HepG2 (cell line): Measurements from ENCODE around the gene RANBP17. TPM values are rescaled to one million over a fixed set of nuclear protein-coding genes. Genes with fewer than 3 reads are reported as not detected.

ENCODE experiments used
- ATAC-seq: fragments of 200-7000 bp; cut with Tn5 transposase; 3 replicates; pipeline ENCODE4 v1.9.1; 2020; ENCODE audit warnings: mild to moderate bottlenecking, moderate library complexity
- BruUV-seq: library from RNA; stranded (reverse); fragments of 400-500 nt; replicated peaks from 2 replicates; lab custom pipeline; 2021; lab: Mats Ljungman, UMichigan
- CTCF ChIA-PET: fragments of 300-600 bp; formaldehyde crosslinking; extraction: SDS; loops from one replicate; lab custom pipeline; 2021; ENCODE audit warnings: low total read pairs, inconsistent platforms, low intra/inter-chr PET ratio; lab: Yijun Ruan, JAX
- POLR2A ChIA-PET: fragments of 350-600 bp; sonication (Branson Sonifier 250); formaldehyde crosslinking; loops from one replicate; lab custom pipeline; 2020; ENCODE audit warnings: antibody characterized with exemption, inconsistent platforms; lab: Yijun Ruan, JAX
- DNase-seq: peaks from one replicate; pipeline ENCODE4 v3.0.0-alpha.2; 2015; ENCODE audit warnings: low spot score
- FAIRE-seq: peaks from 3 replicates; lab custom pipeline; 2011; peaks lifted over from hg19 to GRCh38; lab: Jason Lieb, UNC
- H2AFZ ChIP-seq: one replicate; pipeline ENCODE4 v1.6.1; 2011; ENCODE audit warnings: low read length, inconsistent platforms
- H3K27ac ChIP-seq: fragments of 300-600 bp; 3 replicates; pipeline ENCODE4 v1.8.0; 2011; ENCODE audit warnings: mixed run types, mild to moderate bottlenecking, mixed read lengths, low read length, inconsistent platforms; ENCODE audit not compliant: insufficient read depth; ENCODE audit errors: extremely low read length
- H3K27me3 ChIP-seq, 2 experiments: fragments of 200-600 bp in 1 of 2; 2 replicates in 1 of 2; 3 replicates in 1 of 2; pipeline versions ENCODE4 v1.6.0 to v1.8.0; 2011; ENCODE audit warnings: low read length in 2 of 2, mild to moderate bottlenecking in 2 of 2, moderate library complexity in 2 of 2, inconsistent platforms in 1 of 2; ENCODE audit not compliant: insufficient read depth in 2 of 2, control insufficient read depth in 1 of 2
- H3K36me3 ChIP-seq, 2 experiments: fragments of 200-600 bp in 1 of 2; replicated peaks in 1 of 2; 2 replicates in 1 of 2; 3 replicates in 1 of 2; pipeline versions ENCODE4 v1.5.1 to v1.8.0; 2011; ENCODE audit warnings: low read length in 2 of 2, inconsistent platforms in 1 of 2; ENCODE audit not compliant: insufficient read depth in 2 of 2, control insufficient read depth in 1 of 2
- H3K4me1 ChIP-seq: 2 replicates; pipeline ENCODE4 v1.5.1; 2012; ENCODE audit warnings: low read length, inconsistent platforms; ENCODE audit not compliant: insufficient read depth
- H3K4me2 ChIP-seq: 2 replicates; pipeline ENCODE4 v1.6.0; 2011; ENCODE audit warnings: low read depth, low read length, inconsistent platforms
- H3K4me3 ChIP-seq, 3 experiments: fragments of 200-600 bp in 1 of 3; sonication (generic), shearing (Covaris generic) in 1 of 3; replicated peaks in 1 of 3; 2 replicates each; pipeline ENCODE4 v1.5.1; 2011 to 2016; ENCODE audit warnings: low read length in 3 of 3, inconsistent platforms in 2 of 3, low read depth in 2 of 3, mild to moderate bottlenecking in 2 of 3, control low read depth in 1 of 3, mixed read lengths in 1 of 3; ENCODE audit not compliant: insufficient read depth in 1 of 3
- H3K79me2 ChIP-seq: one replicate; pipeline ENCODE4 v1.6.1; 2011; ENCODE audit warnings: low read length, inconsistent platforms; ENCODE audit not compliant: insufficient read depth
- H3K9ac ChIP-seq: 2 replicates; pipeline ENCODE4 v1.6.0; 2011; ENCODE audit warnings: mild to moderate bottlenecking, low read depth, low read length, inconsistent platforms; ENCODE audit not compliant: insufficient read depth
- H3K9me3 ChIP-seq: 2 replicates; pipeline ENCODE4 v1.5.1; 2012; ENCODE audit warnings: mild to moderate bottlenecking, low read length
- H4K20me1 ChIP-seq: 2 replicates; pipeline ENCODE4 v1.6.0; 2011; ENCODE audit warnings: inconsistent platforms, mild to moderate bottlenecking, low read length, moderate library complexity; ENCODE audit not compliant: insufficient read depth
- AGO1 ChIP-seq: fragments of 200-400 bp; formaldehyde crosslinking; IDR thresholded peaks from 2 replicates; pipeline ENCODE4 v1.6.1; 2017; ENCODE audit warnings: mild to moderate bottlenecking, low read depth, low read length, moderate library complexity; ENCODE audit not compliant: poor library complexity, severe bottlenecking
- KAT2B ChIP-seq: fragments of 150-350 bp; IDR thresholded peaks from 2 replicates; pipeline ENCODE4 v1.6.1; 2014; ENCODE audit warnings: low read depth, low read length, borderline replicate concordance
- PRMT3 ChIP-seq: sonication (generic); formaldehyde crosslinking; IDR thresholded peaks from 2 replicates; pipeline ENCODE4 v1.8.1; 2022; ENCODE audit warnings: low read depth, mild to moderate bottlenecking, moderate library complexity, missing genetic modification reagents, borderline replicate concordance
- RBAK ChIP-seq: sonication (generic); formaldehyde crosslinking; IDR thresholded peaks from 2 replicates; pipeline ENCODE4 v1.5.1; 2020; ENCODE audit warnings: mild to moderate bottlenecking, missing genetic modification reagents
- SIN3B ChIP-seq: fragments of 150-350 bp; IDR thresholded peaks from 2 replicates; pipeline ENCODE4 v1.6.1; 2014; ENCODE audit warnings: low read length
- SMARCC2 ChIP-seq: fragments of 450-650 bp; IDR thresholded peaks from 2 replicates; pipeline ENCODE4 v1.6.1; 2017; ENCODE audit warnings: antibody characterized with exemption, mild to moderate bottlenecking
- XBP1 ChIP-seq: sonication (generic); formaldehyde crosslinking; IDR thresholded peaks from 2 replicates; pipeline ENCODE4 v1.5.0; 2020; ENCODE audit warnings: missing genetic modification reagents
- ZBTB38 ChIP-seq: sonication (generic); formaldehyde crosslinking; IDR thresholded peaks from 2 replicates; pipeline ENCODE4 v1.5.1; 2020; ENCODE audit warnings: mild to moderate bottlenecking, missing genetic modification reagents
- ZNF224 ChIP-seq: sonication (generic); formaldehyde crosslinking; IDR thresholded peaks from 2 replicates; pipeline ENCODE4 v1.5.0; 2020; ENCODE audit warnings: mild to moderate bottlenecking, missing genetic modification reagents
- ZNF496 ChIP-seq: sonication (generic); formaldehyde crosslinking; IDR thresholded peaks from 2 replicates; pipeline ENCODE4 v1.8.1; 2023; ENCODE audit warnings: mild to moderate bottlenecking, moderate library complexity, missing genetic modification reagents; ENCODE audit not compliant: insufficient replicate concordance
- ZNF556 ChIP-seq: sonication (generic); formaldehyde crosslinking; IDR thresholded peaks from 2 replicates; pipeline ENCODE4 v1.4.0; 2020; ENCODE audit warnings: mild to moderate bottlenecking, missing genetic modification reagents, borderline replicate concordance
- ZNF558 ChIP-seq: sonication (generic); formaldehyde crosslinking; IDR thresholded peaks from 2 replicates; pipeline ENCODE4 v1.9.0; 2022; ENCODE audit warnings: mild to moderate bottlenecking, missing genetic modification reagents, borderline replicate concordance
- ZNF766 ChIP-seq: sonication (generic); formaldehyde crosslinking; IDR thresholded peaks from 2 replicates; pipeline ENCODE4 v1.5.0; 2020; ENCODE audit warnings: missing genetic modification reagents, borderline replicate concordance
- WGBS: methylation state at CpG from one replicate; pipeline ENCODE4 v1.1.6; 2017; ENCODE audit warnings: low lambda C conversion rate; 5-methylcytosine and 5-hydroxymethylcytosine counted together
- in situ Hi-C: cut with HindIII; loops from 2 replicates; pipeline ENCODE4 v1.10.0; 2017; ENCODE audit warnings: low pct_unique_long_range_greater_than_20kb; ENCODE audit not compliant: extremely low pct_ligation_motif_present
- intact Hi-C: fragments of 100-400 bp; cut with micrococcal nuclease; formaldehyde crosslinking; loops from one replicate; pipeline ENCODE4 v1.10.0; 2022; ENCODE audit not compliant: unreplicated experiment
- polyA plus RNA-seq, 8 experiments: library from polyadenylated mRNA; depleted of rRNA in 3 of 8; stranded (reverse) in 7 of 8; unstranded in 1 of 8; fragments of >200 nt; fragmentation: Illumina TruSeq in 4 of 8; extraction: Trizol in 4 of 8; gene quantifications; 2 replicates each; pipeline versions ENCODE4 v1.2.1 to v1.2.3, GENCODE V29; 2011 to 2016; ENCODE audit warnings: low read depth in 4 of 8, missing spikeins in 1 of 8, mixed read lengths in 1 of 8; ENCODE audit not compliant: insufficient read depth in 1 of 8
- total RNA-seq, 5 experiments: library from RNA; depleted of rRNA; stranded (reverse); fragments of >200 nt; fragmentation: Illumina TruSeq; extraction: Trizol; gene quantifications; 2 replicates each; pipeline ENCODE4 v1.2.3, GENCODE V29; 2016; ENCODE audit warnings: low read depth in 1 of 5
- TF ChIP-seq, protein P1 (sequence below): sonication (generic); formaldehyde crosslinking; IDR thresholded peaks from 2 replicates; pipeline ENCODE4 v1.5.1; 2020; ENCODE audit warnings: mild to moderate bottlenecking, missing genetic modification reagents, moderate library complexity
- TF ChIP-seq, protein P2 (sequence below): sonication (generic); formaldehyde crosslinking; IDR thresholded peaks from 2 replicates; pipeline ENCODE4 v1.5.1; 2020; ENCODE audit warnings: missing genetic modification reagents, mild to moderate bottlenecking, borderline replicate concordance
- TF ChIP-seq, protein P3 (sequence below): sonication (generic); formaldehyde crosslinking; IDR thresholded peaks from 2 replicates; pipeline ENCODE4 v1.5.0; 2020; ENCODE audit warnings: mild to moderate bottlenecking, missing genetic modification reagents, borderline replicate concordance

The RANBP17 gene
- total and polyA plus RNA-seq, 2 of the 13 experiments (the other 11 are each of a cell fraction or from before 2014, with no cell fraction given), result not detected

- Histone ChIP-seq H3K27me3 (no peaks in the 10 kb centered on the region), H3K36me3 (no peaks in the 10 kb centered on the region), H3K4me1 (no peaks in the 10 kb centered on the region), H3K9ac (no peak overlapping the region), H3K4me3 (no peak overlapping the region), H4K20me1 (no peaks in the 10 kb centered on the region), H2AFZ (no peak overlapping the region), H3K79me2 (no peaks in the 10 kb centered on the region), H3K9me3 (peaks cover 18% of the 10 kb centered on the region), H3K4me2 (no peak overlapping the region), H3K27ac (no peak overlapping the region)
- BruUV-seq, result no TSS peak
- WGBS, result 4% methylated on average over 1 of the region's 1 CpG
- DNase-seq (no peak), ATAC-seq (no peak), FAIRE-seq (no peak)
- CTCF ChIA-PET, result no interaction called here
- in situ Hi-C loops, result no loop called here
- intact Hi-C loops, result no loop called here
- POLR2A ChIA-PET, result no interaction called here
- TF ChIP-seq KAT2B (no peak), SIN3B (no peak), AGO1 (no peak), RBAK (CRISPR knock-in tag) (no peak), ZNF558 (CRISPR knock-in tag) (no peak), ZBTB38 (CRISPR knock-in tag) (no peak), ZNF556 (CRISPR knock-in tag) (no peak), PRMT3 (CRISPR knock-in tag) (no peak), XBP1 (CRISPR knock-in tag) (no peak), ZNF224 (CRISPR knock-in tag) (no peak), ZNF766 (CRISPR knock-in tag) (no peak), ZNF496 (CRISPR knock-in tag) (no peak), SMARCC2 (no peak)
- TF ChIP-seq, protein P1, sequence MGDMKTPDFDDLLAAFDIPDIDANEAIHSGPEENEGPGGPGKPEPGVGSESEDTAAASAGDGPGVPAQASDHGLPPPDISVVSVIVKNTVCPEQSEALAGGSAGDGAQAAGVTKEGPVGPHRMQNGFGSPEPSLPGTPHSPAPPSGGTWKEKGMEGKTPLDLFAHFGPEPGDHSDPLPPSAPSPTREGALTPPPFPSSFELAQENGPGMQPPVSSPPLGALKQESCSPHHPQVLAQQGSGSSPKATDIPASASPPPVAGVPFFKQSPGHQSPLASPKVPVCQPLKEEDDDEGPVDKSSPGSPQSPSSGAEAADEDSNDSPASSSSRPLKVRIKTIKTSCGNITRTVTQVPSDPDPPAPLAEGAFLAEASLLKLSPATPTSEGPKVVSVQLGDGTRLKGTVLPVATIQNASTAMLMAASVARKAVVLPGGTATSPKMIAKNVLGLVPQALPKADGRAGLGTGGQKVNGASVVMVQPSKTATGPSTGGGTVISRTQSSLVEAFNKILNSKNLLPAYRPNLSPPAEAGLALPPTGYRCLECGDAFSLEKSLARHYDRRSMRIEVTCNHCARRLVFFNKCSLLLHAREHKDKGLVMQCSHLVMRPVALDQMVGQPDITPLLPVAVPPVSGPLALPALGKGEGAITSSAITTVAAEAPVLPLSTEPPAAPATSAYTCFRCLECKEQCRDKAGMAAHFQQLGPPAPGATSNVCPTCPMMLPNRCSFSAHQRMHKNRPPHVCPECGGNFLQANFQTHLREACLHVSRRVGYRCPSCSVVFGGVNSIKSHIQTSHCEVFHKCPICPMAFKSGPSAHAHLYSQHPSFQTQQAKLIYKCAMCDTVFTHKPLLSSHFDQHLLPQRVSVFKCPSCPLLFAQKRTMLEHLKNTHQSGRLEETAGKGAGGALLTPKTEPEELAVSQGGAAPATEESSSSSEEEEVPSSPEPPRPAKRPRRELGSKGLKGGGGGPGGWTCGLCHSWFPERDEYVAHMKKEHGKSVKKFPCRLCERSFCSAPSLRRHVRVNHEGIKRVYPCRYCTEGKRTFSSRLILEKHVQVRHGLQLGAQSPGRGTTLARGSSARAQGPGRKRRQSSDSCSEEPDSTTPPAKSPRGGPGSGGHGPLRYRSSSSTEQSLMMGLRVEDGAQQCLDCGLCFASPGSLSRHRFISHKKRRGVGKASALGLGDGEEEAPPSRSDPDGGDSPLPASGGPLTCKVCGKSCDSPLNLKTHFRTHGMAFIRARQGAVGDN, result no peak
- TF ChIP-seq, protein P2, sequence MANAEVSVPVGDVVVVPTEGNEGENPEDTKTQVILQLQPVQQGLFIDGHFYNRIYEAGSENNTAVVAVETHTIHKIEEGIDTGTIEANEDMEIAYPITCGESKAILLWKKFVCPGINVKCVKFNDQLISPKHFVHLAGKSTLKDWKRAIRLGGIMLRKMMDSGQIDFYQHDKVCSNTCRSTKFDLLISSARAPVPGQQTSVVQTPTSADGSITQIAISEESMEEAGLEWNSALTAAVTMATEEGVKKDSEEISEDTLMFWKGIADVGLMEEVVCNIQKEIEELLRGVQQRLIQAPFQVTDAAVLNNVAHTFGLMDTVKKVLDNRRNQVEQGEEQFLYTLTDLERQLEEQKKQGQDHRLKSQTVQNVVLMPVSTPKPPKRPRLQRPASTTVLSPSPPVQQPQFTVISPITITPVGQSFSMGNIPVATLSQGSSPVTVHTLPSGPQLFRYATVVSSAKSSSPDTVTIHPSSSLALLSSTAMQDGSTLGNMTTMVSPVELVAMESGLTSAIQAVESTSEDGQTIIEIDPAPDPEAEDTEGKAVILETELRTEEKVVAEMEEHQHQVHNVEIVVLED (CRISPR knock-in tag), result no peak
- TF ChIP-seq, protein P3, sequence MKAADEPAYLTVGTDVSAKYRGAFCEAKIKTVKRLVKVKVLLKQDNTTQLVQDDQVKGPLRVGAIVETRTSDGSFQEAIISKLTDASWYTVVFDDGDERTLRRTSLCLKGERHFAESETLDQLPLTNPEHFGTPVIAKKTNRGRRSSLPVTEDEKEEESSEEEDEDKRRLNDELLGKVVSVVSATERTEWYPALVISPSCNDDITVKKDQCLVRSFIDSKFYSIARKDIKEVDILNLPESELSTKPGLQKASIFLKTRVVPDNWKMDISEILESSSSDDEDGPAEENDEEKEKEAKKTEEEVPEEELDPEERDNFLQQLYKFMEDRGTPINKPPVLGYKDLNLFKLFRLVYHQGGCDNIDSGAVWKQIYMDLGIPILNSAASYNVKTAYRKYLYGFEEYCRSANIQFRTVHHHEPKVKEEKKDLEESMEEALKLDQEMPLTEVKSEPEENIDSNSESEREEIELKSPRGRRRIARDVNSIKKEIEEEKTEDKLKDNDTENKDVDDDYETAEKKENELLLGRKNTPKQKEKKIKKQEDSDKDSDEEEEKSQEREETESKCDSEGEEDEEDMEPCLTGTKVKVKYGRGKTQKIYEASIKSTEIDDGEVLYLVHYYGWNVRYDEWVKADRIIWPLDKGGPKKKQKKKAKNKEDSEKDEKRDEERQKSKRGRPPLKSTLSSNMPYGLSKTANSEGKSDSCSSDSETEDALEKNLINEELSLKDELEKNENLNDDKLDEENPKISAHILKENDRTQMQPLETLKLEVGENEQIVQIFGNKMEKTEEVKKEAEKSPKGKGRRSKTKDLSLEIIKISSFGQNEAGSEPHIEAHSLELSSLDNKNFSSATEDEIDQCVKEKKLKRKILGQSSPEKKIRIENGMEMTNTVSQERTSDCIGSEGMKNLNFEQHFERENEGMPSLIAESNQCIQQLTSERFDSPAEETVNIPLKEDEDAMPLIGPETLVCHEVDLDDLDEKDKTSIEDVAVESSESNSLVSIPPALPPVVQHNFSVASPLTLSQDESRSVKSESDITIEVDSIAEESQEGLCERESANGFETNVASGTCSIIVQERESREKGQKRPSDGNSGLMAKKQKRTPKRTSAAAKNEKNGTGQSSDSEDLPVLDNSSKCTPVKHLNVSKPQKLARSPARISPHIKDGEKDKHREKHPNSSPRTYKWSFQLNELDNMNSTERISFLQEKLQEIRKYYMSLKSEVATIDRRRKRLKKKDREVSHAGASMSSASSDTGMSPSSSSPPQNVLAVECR, result no peak
Observed at GRCh38 chr5:171050916-171051315, 189.1 kb downstream of the RANBP17 start.
